GM12872 (cell line): ENCODE data around the gene GABRB2.

ENCODE experiments used
- CTCF ChIP-seq: IDR thresholded peaks from 3 replicates; pipeline ENCODE4 v1.5.1; 2011; ENCODE audit warnings: low read depth, mild to moderate bottlenecking, low read length, moderate library complexity; ENCODE audit not compliant: insufficient read depth

Gene GABRB2

DNA sequence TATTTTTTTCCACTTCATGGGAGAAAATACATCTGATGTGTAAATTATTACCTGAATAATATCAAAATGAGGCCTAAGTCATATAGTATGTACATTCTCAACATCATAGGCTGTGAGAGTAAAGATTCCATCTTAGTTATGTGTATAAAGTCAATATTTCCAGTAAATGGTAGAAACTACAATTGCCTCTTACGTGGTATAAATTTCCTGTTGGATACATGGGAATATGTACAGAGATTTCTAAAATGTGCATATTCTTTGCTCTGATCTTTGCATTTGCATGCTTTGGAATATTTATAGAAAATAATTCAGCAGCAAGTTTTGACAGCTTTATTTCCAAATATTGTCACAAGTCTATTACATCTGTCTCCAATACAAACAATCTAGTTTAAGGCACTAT, 78.8 kb downstream of the GABRB2 start:
- TF ChIP-seq CTCF, result no peak

DNA sequence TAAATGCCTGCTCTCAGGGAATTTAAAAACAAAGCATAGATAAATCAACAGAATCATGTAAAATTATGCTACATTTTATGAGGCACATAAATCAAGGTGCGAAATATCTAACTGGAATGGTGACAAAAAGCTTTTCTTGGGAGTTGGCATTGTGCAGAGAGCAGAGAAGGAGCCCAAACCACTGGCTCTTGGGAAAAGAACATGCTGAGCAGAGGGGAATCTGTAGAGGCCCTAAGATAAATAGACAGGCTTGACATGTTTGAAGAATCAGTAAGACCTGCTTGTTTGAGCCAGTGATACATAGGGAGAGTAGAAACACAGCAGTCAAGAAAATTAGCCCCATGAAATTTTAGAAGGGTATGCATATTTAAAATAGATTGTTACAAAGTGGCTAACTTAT, 85.8 kb downstream of the GABRB2 start:
- TF ChIP-seq CTCF, result no peak

DNA sequence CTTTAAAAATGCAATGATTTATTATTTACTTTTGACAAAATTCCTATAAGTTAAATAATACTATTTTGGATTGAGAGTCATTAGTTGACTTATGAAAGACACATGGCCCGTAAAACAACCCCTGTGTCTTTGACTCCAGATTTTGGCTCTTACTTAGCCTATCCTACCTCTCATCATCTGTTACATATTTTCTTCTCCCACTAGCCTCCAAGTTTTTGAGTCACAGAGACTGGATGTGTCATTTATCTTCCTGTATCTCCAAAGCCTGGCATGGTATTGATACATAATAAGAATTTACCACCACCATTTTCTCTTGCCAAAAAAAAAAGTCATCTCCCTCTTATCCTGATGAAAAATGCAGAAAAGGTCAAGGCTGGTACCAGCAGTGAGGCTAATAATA, 99.9 kb downstream of the GABRB2 start:
- no peak for TF ChIP-seq CTCF

DNA sequence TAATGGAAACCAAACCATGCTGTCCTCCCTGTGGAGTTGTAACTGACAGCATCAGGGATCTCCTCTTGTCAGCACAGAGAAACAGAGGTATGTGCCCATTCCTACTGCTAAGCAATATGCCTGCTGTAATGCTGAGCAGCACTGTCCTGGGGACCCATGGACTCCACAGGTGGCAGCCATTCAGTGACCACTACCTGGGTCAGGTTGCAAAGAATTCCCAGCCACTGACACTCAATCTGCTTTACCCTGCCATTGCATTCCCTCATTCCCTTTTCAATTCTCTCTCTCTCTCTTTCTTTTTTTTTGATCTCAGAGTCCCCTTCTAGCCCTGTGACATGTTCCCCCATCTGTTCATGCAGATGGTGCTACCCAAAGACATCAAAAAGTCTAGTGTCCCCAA, 104.1 kb downstream of the GABRB2 start:
- TF ChIP-seq CTCF, result no peak

DNA sequence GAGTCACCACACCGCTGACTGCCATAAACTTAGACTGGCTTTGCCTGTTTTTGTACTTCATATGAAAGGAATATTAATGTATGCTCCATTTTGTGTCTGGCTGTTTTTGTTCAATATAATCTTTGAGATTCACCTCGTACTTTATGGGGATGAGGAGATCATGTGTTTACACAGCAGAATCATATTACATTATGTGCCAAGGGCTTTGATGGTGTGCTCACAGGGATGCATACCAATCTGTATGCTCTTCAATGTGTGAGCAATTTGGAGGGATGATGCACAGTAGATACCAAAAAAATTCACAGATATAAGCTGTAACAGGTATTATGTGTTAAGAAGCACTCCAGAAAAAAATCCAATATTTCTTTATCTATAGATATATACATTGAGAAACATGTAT, 113.7 kb downstream of the GABRB2 start:
- TF ChIP-seq CTCF, result no peak

- no peak for TF ChIP-seq CTCF
Observed at GRCh38 chr5:161431963-161432362, 114.6 kb downstream of the GABRB2 start.

DNA sequence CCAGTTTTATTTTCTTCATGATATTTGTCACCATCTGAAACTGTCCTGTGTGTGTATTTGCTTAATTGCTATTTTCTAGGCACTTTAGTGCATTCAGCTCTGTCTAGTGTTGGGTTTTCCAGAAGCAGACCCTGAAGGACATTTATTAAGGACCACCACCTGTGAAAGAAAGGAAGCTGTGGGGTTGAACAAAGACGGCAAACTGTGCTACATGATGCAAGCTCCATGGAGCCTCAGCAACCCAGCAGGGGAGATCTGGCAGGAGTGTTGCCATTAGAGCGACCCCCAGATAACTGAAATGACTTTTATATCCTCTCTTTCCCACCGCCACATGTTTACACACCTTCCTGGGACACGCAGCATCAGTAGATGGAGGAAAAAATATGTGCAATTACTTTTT, 125.5 kb downstream of the GABRB2 start:
- TF ChIP-seq CTCF, result no peak

DNA sequence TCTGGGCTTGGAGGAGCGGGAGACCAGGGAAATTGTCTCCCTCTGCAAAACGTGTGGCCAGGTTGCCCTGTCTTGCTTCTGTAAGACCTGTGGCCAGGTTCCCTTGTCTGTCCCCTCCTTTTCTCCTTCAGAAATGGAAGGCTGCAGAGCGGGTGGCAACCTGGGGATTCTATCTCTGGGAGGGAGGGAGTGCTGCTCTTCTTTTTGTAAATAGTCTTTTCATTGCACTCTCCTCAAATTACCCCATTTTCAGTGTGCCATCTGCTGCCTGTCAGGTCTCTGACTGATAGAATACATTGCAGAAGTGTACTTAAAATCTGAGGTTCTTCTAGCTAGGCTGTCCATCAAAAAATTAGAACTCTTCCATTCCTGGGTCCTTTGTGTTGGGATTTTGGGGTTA, 126.0 kb downstream of the GABRB2 start:
- TF ChIP-seq CTCF, result no peak
